Measurements from ENCODE around the gene ZNF205. TPM values are rescaled to one million over a fixed set of nuclear protein-coding genes. Genes with fewer than 3 reads are reported as not detected.
A peak's percentile ranks its signal among the peaks of the same experiment; 100 is the strongest.

Gene ZNF205
- total RNA-seq, 4 donors from 2014 or later, result 7.1 to 16.1 (median 9.7) TPM

GRCh38 chr16:3086596-3087242, 25.7 kb upstream of the ZNF205 start:
- DNase-seq (ENCODE audit: low spot score) (no peak), ATAC-seq (ENCODE audit: low FRiP score) (peak; percentile 35)
- TF ChIP-seq, protein P1, sequence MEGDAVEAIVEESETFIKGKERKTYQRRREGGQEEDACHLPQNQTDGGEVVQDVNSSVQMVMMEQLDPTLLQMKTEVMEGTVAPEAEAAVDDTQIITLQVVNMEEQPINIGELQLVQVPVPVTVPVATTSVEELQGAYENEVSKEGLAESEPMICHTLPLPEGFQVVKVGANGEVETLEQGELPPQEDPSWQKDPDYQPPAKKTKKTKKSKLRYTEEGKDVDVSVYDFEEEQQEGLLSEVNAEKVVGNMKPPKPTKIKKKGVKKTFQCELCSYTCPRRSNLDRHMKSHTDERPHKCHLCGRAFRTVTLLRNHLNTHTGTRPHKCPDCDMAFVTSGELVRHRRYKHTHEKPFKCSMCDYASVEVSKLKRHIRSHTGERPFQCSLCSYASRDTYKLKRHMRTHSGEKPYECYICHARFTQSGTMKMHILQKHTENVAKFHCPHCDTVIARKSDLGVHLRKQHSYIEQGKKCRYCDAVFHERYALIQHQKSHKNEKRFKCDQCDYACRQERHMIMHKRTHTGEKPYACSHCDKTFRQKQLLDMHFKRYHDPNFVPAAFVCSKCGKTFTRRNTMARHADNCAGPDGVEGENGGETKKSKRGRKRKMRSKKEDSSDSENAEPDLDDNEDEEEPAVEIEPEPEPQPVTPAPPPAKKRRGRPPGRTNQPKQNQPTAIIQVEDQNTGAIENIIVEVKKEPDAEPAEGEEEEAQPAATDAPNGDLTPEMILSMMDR (IDR thresholded peaks at IDR 0.05), result no peak

DNA sequence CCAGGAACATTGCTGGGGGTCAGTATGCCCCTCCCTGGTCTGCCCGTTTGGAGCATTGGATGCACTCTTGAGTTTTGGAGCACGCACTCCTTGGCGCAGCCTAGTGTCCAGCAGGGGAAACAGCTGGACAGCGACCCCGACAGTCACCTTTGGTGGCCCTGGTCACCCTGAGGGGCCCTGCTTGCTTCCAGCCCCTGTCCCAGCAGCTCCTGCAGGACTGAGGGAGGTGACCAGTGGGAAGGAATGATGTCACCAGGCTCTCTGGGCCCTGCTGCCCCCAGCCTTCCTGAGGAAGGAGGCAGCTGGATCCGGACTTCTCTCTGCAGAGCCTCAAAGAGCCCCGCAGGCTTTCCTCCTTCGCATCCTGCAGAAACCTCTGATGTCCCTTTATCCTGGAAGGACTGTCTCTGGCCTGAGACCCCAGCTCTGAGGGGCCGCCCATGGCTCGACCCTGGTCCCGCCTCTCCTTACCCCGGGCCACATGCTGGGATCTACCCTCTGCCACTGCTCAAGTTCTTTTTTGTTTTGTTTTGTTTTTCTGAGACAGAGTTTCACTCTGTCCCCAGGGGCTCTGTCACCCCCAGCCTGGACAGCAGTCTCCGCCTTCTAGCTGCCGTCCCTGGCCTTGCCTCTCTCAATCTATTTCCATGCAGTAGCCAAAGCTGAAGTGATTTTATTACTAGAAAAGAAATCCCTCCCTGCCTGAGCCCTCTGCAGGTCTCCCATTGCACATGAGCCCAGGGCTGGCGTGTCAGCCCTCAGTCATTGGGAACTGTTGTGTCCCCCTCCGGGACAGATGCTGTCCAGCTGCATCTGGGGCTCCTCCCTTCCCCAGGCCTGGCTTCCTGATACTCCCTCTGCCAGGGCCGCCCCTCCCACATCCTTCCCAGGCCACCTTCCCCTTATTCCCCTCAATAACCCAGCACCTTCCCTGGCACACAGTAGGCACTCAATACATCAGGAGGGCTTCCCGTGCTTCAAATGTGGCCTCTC, 24.8 kb upstream of the ZNF205 start:
- ATAC-seq (ENCODE audit: low FRiP score), result peak; percentile 24
- TF ChIP-seq, protein P1 (IDR thresholded peaks at IDR 0.05), result no peak
- no peak for DNase-seq (ENCODE audit: low spot score)

DNA sequence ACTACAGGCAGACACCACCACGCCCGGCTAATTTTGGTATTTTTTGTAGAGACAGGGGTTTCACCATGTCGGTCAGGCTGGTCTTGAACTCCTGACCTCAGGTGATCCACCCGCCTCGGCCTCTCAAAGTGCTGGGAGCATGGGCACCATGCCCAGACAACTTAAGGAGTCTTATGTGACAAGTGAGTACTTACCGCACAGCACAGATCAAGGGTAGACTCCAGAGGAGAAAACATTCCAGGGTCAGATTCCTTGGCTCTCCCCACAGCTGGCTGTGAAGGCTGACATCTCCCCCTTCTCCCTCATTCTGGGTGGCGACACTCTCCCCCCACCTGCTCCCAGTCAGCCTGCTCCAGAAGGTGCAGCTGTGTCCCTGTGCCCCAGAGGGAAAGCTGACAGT, 23.9 kb upstream of the ZNF205 start:
- ATAC-seq (ENCODE audit: low FRiP score) (no peak), DNase-seq (ENCODE audit: low spot score) (no peak)
- TF ChIP-seq, protein P1 (IDR thresholded peaks at IDR 0.05), result no peak

- TF ChIP-seq, protein P1 (IDR thresholded peaks at IDR 0.05), result no peak
- DNase-seq (ENCODE audit: low spot score), result no peak
- ATAC-seq (ENCODE audit: low FRiP score), result no peak
Measured at GRCh38 chr16:3088925-3089716, 23.3 kb upstream of the ZNF205 start.

DNA sequence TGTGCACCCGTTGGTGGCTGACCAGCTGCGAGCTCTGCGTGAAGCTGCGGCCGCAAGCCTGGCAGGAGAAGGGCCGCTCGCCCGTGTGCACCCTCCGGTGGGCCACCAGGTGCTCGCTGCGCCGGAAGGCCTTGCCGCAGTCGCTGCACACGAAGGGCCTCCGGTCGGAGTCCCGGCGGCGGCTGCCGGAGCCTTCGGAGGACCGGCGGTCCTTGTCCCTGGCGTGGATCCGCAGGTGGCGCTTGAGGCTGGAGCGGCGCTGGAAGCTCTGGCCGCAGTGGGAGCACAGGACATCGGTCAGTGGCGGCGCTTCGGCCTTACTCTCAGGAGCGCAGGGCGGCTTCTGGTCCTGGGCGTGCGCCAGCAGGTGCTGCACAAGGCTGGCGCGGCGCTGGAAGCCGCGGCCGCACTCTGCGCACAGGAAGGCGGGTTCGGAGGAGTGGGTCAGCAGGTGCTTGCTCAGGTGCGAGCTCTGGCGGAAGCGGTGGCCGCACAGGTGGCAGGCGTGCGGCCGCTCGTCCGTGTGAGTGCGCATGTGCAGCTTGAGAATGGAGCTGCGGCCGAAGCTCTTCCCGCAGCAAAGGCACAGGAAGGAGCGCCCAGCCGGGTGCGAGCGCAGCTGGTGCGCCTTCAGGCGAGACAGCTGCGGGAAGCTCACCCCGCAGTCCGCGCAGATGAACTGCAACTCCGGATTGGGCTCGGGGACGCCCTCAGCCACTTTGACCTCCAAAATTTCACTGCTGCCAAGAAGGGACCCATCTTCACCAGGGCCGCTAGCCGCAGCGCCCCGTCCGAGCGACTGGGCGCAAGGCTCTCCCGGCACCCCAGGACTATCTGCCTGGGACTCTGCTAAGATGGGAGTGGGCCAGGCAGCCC, 22.4 kb upstream of the ZNF205 start:
- ATAC-seq (ENCODE audit: low FRiP score) (no peak), DNase-seq (ENCODE audit: low spot score) (no peak)
- TF ChIP-seq, protein P1 (IDR thresholded peaks at IDR 0.05), result no peak

DNA sequence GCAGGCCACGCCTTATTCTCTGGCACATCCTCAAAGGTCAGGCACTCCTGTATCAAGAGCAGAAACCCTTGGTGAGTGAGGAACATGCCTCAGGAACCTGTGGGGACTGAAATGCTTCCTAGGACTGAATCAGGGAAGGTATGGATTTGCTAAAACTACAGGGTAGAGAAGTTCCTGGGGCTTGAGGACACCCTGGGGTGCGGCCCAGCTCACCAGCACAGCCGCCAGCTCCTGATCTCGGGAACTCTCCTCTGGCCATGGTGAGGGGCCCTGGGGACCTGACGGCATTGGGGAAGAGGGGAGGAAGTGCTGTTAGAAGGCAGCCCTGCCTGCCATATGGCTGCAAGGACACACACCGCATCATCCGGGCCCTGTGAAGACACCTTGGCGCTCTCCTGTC, 20.8 kb upstream of the ZNF205 start:
- no peak for ATAC-seq (ENCODE audit: low FRiP score)
- TF ChIP-seq, protein P1 (IDR thresholded peaks at IDR 0.05), result no peak
- DNase-seq (ENCODE audit: low spot score), result no peak

Measured in omental fat pad (tissue), 4 donors.